Non-pigmented ciliary epithelial cell (primary cell): ENCODE results near the gene KRTAP4-6.
"Not testable (repeated sequence)": the region's sequence is repeated elsewhere in the genome, so short reads cannot be mapped to it uniquely, and the experiment has no call there.

Experiments
- DNase-seq: peaks from one replicate; pipeline ENCODE4 v3.0.0-alpha.2; 2010; ENCODE audit warnings: low read depth

The KRTAP4-6 gene

DNA sequence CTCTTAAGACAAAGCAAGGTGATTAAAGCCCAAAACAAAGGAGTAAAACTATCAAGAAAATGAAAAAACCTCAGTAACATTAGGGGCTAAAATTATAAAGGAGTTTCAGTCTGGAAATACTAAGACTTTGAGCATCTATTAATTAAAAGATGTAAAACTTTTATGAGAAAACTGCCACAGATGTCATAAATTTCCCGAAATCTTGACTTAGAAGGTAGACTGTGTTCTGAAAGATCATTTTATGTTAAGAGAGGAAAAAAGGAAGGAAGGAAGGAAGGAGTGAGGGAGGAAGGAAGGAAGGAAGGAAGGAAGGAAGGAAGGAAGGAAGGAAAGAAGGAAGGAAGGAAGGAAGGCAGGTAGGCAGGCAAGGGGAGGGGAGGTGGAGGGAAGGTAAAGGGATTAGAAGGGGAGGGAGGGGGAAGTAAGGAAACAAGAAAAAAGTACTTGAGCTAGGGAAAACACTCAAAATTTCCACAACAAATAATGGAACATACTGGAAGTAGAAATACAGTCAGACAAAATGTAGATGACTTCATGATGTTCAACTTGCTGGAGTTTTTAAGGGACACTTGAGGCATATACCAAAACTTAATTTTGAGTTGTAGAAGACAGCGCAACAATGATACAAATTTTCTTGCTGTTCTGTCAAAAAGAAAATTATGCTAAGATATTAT lies 7.3 kb upstream of the KRTAP4-6 start:
- DNase-seq: no peak

DNA sequence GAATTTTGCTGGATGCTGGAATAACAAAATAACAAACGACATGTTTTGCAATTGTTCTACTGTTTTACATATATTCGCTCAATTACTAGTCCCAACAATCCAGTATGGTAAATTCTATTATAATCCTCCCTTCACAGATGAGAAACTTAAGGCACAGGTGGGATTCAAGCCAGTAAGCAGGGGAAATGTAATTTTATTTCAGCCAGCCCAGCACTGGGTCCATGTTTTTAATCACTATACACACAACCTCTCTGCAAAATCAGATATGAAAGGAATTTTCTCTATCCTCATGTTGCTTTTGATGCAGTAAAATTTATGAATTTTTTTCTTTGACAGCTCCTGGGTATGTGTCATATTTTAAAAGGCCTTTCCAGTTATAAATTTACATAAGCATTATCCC lies 4.9 kb upstream of the KRTAP4-6 start:
- DNase-seq: no peak

DNA sequence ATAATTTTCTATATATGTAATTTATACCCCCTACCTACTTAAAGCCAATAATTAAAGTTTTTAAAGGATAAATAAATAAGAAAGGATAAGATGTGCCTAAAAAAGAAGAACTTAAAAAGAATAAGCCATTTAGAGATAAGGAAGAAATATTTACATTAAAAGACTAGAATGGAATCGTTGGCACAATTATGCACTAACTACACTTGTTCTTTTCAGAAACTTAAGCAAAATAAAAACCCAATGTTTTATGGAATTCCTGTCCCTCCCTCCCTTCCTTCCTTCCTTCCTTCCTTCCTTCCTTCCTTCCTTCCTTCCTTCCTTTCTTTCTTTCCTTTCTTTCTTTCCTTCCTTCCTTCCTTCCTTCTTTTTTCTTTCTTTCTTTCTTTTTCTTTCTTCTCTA lies 4.5 kb upstream of the KRTAP4-6 start:
- DNase-seq: no peak

DNA sequence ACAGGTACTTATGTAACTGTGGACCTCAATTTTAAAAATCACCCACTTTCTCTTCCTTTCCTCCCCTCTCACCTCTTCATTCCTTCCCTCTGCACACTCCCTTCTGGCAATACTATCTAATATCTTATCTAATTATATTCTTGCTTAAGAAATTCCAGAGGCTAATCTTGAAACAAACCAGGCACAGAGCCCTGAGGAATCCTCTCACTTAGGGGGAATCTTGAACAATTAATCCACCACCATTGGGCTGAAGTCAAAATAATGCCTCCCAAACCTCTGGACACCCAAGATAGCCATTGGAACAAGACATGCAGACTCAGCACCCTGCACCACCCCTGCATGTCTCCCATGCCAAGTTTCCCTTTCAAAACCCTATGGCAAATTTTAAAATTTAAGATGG lies 1.0 kb upstream of the KRTAP4-6 start:
- DNase-seq: no peak

DNA sequence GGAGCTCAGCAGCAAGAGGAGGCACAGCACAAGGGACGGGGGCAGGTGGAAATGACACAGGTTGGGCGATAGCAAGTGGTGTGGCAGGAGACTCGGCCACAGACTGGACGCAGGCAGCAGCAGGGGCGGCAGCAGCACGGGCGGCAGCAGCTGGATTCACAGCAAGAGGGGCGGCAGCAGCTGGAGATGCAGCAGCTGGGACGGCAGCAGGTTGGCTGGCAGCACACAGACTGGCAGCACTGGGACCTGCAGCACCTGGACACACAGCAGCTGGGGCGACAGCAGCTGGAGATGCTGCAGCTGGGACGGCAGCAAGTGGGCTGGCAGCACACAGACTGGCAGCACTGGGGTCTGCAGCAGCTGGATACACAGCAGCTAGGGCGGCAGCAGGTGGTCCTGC lies 479 bp downstream of the KRTAP4-6 start:
- not testable (repeated sequence) for DNase-seq

DNA sequence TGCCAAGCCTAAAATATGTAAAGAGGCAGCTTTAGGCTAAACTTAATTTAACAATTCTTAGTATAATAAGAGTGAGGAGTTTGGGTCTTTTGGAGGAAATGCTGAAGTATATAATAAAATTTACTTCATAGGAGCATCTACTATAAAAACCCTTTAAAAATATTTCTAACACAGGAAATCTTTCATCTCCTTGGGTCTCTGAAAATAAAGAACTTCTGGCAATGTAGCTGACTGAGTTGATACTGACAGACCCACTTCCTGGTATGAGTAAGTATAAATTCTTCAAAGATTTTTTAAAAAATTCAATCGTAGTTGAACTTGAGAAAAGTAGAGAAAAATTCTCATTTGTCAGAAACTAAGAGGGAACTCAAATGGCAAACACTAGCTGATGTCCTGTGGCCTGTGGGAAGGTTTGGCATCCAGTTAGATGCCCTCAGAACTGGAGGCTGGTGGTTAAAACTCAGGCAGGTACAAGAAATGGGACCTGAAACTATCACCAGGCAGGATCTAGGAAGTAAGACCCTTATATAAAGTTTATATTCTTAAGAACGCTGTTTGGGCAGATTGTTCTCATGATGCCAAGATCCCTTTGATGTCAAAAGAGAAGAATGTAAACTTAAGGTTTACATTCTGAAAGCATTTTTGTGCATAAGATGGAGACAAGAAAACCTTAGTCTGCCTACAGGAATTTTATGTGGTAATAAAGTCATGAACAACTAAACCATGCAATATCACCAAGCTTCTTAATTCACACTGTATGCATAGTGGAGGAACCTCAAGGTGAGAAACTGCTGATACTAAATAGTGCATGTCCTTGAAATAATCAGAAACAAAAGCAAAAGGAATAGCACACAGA lies 6.2 kb downstream of the KRTAP4-6 start:
- no peak for DNase-seq

DNA sequence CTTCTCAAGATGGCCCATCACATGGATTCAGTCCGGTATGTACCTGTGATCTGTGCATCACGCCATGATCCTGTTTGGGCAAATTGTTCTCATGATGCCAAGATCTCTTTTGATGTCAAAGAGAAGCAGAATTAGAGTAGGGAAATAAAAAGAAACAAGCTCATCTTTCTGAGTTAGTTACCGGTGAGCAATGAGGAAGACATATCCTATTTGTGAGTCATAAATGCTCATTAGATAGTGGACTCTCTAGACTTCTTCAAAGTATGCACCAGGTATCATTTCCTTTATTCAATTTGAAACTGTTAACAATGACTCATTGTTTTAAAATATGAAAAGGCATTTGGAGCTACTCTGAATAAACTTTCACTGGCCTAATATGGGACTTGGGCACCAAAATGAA lies 8.4 kb downstream of the KRTAP4-6 start:
- no peak for DNase-seq

DNA sequence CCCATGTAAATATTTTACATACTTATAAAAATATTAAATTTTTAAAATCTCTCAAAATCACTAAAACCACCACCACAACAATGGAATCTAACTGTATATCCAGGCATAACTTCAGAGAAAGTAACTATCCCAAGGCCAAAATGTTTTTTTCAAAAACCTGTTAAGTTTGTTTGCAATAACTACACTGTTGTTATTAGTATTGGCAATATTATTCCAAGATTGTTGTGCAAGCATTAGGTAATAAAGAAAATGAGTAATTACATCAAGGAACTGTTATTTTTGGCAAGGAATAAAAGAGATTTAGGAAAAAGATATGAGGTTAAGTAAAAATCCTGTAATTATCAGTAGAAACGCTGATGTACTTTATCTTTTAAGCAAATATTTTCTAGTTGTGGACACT lies 13.0 kb downstream of the KRTAP4-6 start:
- DNase-seq: no peak

DNA sequence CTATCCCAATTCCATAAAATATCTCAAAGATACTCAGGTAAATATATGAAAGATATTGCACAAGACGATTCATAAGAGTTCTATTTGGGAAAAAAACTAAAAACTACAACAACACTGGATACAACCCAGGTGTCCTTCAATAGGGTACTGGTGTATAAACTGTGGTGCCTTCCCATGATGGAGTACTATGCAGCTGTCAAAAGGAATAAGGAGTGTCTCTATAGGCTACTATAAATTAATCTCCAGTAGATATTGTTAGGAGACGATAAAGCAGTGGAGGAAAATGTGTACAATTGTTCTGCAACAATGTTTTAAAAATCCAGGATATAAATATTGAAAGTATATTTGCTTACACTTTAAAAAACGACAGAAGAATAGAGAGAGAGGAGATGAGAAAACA lies 13.9 kb downstream of the KRTAP4-6 start:
- no peak for DNase-seq

DNA sequence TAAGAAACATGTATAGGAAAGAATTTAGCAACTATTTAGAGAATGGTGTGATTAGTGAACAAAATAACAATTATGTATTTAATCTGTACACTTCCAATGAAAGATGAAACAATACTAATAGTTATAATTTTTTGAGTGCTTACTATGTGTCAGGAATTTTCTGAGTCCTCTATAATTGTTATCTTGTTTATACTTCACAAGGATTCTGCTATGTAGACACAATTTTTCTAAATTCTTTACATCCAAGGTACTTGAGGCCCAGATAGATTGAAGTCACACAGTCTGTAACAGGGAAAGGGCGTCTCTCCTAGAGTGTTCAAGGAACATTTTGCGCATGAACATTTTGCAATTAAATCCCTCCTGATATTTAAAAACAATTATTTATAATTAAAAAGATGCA lies 15.3 kb downstream of the KRTAP4-6 start:
- DNase-seq: no peak

DNA sequence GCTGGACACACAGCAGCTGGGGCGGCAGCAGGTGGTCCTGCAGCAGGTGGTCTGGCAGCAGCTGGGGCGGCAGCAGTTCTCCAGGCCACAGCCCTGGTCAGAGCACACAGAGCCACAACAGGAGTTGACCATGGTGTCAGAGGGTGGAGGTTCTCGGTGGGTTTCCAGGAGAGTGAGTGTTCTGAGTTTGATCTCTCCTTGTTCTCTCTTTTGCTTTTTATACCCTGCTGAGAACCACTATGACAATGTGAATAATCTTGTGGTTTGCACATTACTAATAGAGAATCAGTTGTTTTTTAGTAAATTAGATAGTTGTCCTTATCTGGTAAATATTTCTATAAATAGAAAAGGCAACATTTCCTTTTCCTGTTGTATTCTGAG lies 16.4 kb downstream of the KRTAP4-6 start, which contains the start of gene KRTAP4-12:
KRTAP4-12 (minus strand) TSS at position 192 of the 381 bp plus-strand sequence; CDS start at position 132, 60 bp downstream.
- DNase-seq: not testable (repeated sequence)

DNA sequence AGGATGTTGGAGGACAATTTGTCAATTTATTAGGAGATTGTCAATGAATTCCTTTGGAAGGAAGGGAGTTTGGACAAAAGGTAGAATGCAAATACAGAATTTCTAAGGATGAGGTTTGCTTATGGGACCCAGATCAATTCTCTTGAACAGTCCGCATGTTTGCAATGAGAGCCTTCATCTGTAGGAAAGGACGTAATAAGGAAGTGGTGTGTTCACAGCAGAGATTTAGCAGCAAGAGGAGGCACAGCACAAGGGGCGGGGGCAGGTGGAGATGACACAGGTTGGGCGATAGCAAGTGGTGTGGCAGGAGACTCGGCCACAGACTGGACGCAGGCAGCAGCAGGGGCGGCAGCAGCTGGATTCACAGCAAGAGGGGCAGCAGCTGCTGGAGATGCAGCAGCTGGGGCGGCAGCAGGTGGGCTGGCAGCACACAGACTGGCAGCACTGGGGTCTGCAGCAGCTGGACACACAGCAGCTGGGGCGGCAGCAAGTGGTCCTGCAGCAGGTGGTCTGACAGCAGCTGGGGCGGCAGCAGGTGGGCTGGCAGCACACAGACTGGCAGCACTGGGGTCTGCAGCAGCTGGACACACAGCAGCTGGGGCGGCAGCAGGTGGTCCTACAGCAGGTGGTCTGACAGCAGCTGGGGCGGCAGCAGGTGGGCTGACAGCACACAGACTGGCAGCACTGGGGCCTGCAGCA lies 16.9 kb downstream of the KRTAP4-6 start:
- DNase-seq: not testable (repeated sequence)

DNA sequence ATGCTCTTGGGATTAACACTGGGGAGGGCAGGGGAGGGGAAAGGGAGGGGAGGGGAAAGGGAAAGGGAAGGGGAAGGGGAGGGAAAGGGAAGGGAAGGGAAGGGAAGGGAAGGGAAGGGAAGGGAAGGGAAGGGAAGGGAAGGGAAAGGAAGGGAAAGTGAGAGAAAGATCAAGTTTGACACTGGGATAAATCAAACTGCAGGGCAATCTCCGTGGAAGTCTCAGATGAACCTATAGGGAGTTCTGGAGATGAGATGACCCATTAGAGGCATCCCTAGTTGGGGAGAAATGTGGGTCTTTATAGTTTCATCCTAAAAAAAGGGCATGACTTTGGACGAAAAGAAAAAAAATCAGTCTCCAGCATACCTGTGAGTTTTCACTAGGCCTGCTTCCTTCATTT lies 18.6 kb downstream of the KRTAP4-6 start:
- no peak for DNase-seq

DNA sequence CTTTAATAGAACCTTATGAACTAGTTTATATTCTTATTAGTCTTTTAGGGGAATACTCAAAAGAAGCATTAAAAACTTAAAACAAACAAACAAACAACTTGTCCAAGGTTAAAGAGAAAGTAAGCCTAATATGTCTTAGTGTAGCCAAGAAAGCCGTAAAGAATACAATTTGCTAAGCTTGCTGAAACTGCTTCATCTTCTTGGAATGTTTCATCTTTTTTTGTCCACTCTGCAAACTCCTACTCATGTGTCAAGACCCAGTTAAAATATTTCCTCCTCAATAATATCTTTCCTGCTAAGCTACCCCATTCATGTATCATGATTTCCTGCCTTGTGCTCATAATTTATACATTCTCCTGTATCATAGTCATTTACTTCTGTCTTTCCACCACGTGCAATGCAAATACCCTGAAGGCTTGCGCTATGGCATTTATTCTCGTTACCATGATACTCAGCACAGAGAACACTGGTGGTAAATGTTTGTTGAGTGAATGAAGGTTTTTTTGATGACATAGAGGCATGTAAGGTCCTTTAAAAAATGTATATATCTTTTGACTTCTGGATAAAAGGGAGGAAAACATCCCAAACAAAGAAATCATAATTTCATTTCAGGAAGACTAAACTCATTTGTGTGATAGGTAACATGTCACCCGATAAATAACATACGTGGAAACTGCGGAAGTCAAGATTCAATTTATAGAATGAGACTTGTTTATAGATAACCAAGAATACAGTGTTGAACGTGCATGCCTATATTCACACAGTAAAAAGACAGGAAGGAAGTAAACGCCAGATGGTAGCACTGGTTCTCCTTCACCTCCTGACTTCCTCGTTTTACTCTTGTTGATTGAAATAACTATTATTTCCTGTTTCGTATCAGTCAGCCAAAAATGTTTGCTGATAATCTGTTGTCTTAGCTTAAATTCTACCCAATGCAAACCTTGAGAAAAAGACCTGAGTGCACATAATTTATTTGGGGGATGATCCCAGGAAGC lies 20.4 kb downstream of the KRTAP4-6 start:
- DNase-seq: not testable (repeated sequence)

DNA sequence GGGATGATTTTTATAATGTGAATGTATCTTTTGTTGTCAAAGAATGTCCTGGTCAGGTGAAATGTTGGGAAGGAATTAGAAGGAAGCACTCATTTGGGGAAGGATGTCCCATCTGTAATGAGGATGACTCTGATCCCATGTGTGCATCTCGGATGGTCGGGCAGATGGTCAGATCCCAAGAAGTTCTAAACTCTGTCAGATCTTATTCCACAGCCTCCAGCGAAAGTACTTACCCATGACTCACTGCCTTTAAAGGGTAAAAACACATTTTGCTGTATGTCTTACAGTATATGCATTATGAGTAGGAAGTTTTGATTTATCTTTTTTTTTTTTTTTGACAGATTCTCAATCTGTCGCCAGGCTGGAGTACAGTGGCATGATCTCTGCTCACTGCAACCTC lies 21.6 kb downstream of the KRTAP4-6 start:
- DNase-seq: no peak

DNA sequence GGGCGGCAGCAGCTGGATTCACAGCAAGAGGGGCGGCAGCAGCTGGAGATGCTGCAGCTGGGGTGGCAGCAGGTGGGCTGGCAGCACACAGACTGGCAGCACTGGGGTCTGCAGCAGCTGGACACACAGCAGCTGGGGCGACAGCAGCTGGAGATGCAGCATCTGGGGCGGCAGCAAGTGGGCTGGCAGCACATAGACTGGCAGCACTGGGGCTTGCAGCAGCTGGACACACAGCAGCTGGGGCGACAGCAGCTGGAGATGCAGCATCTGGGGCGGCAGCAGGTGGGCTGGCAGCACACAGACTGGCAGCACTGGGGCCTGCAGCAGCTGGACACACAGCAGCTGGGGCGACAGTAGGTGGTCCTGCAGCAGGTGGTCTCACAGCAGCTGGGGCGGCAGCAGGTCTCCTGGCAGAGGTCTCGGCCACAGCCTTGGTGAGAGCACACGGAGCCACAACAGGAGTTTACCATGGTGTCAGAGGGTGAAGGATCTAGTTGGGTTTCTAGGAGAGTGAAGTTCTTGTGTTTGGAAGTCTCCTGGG lies 22.4 kb downstream of the KRTAP4-6 start, which contains the start of gene KRTAP4-11:
KRTAP4-11 (minus strand) TSS at position 528 of the 541 bp plus-strand sequence; CDS start at position 470, 58 bp downstream.
- DNase-seq: not testable (repeated sequence)

DNA sequence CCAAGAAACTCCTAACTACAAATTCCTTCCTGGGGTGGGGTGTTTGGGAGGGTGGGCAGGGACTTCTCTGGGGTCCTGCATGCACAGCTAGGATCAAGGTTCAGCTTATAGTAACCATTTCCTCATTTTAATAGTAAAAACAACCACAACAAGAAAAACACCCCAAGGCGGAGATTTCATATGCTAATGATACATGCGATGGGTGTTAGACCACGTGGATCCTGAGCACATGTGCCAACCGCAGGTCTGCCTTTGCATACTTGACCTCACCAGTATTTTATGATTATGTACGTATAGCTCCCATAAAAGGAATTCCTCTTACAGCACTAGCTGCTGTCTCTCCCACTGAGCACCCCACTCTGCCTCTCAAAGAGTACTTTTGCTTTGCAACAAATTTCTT lies 24.0 kb downstream of the KRTAP4-6 start:
- DNase-seq: no peak

DNA sequence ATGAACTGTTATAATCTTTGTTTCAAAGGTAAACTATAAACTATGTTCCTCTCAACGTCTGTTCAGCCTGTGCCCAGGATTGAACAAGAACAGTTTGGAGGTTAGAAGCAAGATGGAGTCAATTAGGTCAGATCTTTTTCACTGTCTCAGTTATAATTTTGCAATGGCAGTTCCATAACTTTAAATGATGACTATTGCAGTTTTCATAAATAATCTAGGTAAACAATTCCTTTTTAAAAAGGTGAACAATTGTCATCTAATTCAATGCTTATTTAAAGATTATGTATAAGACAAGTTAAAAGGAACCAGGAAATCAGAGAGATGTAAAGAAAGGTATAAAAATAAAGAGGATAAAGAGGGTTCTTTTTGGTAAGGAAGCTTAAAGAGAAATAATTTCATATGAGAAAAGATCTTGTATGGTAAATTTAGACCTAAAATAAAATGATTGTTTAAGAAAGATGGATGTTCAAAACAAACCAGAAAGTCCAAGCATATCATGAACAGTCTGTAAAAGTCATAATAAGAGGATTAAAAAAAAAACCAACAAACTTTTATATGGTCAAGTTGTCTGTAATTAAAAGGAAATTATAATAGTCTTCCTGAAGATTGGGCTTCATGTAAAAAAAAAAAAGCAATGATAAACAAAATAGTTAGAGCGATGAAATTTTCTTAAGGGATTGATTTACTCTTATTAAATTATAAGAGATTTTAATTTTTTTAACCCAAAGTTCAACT lies 29.0 kb downstream of the KRTAP4-6 start:
- DNase-seq: no peak

DNA sequence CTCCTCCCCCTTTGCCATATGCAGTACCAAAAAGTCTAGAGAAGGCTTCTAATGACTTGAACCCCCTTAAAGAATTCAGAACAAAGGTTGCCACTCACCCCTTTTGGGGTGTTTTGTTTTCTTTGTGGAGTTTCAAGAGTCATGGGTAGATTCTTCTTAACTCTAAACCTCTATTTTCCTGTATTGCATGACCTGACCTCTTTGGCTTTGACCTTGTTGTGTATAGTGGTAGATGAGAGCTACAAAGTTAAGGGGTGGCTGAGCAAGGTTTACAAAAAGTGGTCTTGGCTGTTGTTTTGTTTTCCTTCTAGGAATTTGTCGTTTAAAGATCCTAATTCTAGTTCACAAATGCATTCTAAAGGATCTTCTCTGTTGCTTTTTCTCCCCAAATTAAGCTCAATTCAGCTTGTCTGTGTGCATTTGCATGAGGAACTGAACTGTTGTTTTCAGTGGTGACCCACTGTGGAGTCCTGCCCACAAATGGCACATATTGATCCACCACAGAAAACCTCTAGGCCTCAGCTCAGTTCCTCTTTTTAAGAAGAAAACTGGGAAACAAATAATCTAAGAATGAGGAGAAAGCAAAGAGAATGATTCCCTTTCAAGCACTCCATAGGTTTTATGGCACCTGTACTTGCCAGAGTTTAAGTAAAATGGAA lies 31.5 kb downstream of the KRTAP4-6 start:
- DNase-seq: not testable (repeated sequence)

DNA sequence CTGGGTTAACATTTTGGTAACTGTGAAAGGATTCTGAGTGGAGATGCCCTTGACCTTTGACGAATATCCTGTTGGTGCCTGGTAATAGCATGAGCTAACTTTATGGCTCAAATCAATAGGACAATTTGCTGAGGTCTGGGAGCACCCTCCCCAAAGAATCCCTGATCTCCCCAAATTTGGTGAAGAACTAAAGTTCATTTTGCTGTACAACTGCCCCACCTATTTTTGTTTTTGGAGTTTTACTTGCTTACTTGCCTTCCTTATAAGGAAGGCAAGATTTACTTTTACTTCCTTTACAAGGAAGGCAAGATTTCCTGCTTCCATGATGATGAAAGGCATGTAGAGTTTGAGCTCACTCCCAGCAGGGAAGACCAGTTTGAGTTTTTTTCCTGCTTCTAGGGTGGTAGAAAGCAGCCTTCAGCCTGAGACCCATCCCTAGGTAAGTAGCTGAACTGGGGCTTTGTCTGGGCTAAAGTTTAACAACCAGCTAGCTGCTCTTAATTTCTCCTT lies 32.3 kb downstream of the KRTAP4-6 start:
- no peak for DNase-seq
